Stimulated activated naive CD8-positive, alpha-beta T cell treated with anti-CD3 and anti-CD28 coated beads, Interleukin-15, Interleukin-2, amounts not matched to agents 100 ng/mL and 50 ng/mL, for 24 hours (primary cell): Measurements from ENCODE around the gene GTF2F2.

ENCODE experiments used
- H3K27ac Mint-ChIP-seq: one replicate; pipeline ENCODE4 v1.8.0; 2021; ENCODE audit warnings: mild to moderate bottlenecking, mixed read lengths
- H3K27me3 Mint-ChIP-seq: one replicate; pipeline ENCODE4 v1.8.0; 2021; ENCODE audit warnings: mixed read lengths
- H3K36me3 Mint-ChIP-seq: one replicate; pipeline ENCODE4 v1.8.0; 2021; ENCODE audit warnings: low read depth, mixed read lengths
- H3K4me1 Mint-ChIP-seq: one replicate; pipeline ENCODE4 v1.8.0; 2021; ENCODE audit warnings: low read depth, mixed read lengths
- H3K4me3 Mint-ChIP-seq: one replicate; pipeline ENCODE4 v1.8.0; 2021; ENCODE audit warnings: mild to moderate bottlenecking, mixed read lengths
- H3K9me3 Mint-ChIP-seq: one replicate; pipeline ENCODE4 v1.8.0; 2021; ENCODE audit warnings: mixed read lengths

GTF2F2 gene

DNA sequence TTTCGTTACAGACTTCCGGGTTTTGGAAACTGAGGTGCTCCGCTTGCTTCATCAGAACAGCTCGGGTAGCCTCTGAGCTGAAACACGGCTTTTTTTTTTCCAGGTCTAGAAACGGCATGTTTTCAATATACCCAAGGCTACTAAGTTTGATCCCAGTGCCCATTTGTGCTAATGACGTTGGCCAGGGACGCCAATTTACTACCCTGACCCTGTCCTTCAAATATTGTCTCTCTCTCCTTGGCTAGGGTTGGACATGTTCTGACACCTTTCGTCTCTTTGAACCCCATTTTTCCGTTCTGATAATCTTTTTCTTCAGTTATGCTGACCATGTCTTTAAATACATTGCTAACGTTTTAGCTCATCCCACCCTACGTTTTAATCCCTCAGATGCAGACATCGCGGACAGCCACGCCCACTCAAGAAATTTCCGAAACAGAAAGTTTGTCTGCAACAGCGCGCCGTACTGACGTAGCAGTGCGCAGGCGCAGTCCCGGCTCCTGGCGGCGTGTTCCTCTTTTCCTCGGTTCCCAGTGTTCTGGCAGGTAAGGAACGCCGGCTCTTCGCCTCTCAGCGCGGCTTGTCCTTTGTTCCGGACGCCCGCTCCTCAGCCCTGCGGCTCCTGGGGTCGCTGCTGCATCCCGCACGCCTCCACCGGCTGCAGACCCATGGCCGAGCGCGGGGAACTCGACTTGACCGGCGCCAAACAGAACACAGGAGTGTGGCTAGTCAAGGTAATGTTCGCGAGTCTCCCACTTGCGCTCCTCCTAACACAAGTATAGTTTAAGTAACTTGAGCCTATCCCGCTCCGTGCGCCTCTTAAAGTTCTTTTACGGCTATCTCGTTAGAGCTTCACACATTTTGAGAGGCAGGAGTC is at the start of gene GTF2F2:
TSS of gene GTF2F2 (plus strand) at position 520 of the 874 bp plus-strand sequence. CDS start at position 666, 146 bp downstream.
- Mint-ChIP-seq H3K4me3 (no peak within 1 kb of the TSS), H3K27ac (no peak within 1 kb of the TSS), H3K36me3 (peaks cover 11% of the 10 kb centered on the region), H3K4me1 (peaks cover 14% of the 10 kb centered on the region), H3K9me3 (no peaks in the 10 kb centered on the region), H3K27me3 (no peaks in the 10 kb centered on the region)

GRCh38 chr13:45073809-45074208 is 46.5 kb upstream of the GTF2F2 start:
- Mint-ChIP-seq H3K4me3 (no peak overlapping the region), H3K4me1 (no peaks in the 10 kb centered on the region), H3K27me3 (peaks cover 11% of the 10 kb centered on the region), H3K9me3 (no peaks in the 10 kb centered on the region), H3K27ac (no peak overlapping the region), H3K36me3 (no peaks in the 10 kb centered on the region)

DNA sequence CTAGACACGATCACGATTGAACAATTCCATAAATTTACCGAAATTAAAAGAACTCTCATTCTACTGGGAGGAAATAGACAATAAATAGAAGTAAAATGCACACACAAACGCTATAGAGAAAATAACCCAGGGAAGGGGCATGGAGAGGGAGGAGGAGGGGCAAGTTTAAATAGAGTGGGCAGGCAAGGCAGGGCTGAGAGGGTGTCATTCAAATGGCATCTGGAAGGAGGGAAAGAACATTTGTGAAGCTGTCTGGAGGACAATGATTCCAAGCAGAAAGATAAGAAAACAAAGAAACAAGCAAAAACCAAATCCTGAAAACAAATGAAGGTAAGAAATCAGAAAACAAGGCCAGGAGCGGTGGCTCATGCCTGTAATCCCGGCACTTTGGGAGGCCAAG is 45.6 kb upstream of the GTF2F2 start:
- Mint-ChIP-seq H3K36me3 (no peaks in the 10 kb centered on the region), H3K4me1 (no peaks in the 10 kb centered on the region), H3K4me3 (no peak overlapping the region), H3K9me3 (no peaks in the 10 kb centered on the region), H3K27me3 (peaks cover 11% of the 10 kb centered on the region), H3K27ac (peak overlapping the region; percentile 9)

DNA sequence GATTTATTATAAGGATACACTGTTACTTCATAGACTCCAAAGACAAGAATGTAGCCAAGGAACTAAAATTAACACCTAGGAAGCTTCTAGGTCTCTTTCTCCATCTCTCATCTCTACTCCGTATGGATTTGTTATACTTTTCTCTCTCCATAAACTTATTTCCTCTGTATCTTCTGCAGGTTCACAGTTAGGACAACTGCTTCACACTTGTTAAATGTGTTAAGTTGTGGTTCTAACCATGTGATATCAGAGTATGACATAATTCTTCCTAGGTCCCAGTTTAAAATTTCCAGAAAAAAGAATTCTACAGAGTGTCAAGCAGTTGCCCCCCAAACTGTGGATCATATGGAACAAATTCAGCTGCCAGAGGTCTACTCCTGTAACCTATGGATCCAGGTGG is 42.3 kb upstream of the GTF2F2 start:
- Mint-ChIP-seq H3K4me3 (no peak overlapping the region), H3K27ac (no peak overlapping the region), H3K27me3 (peaks cover 11% of the 10 kb centered on the region), H3K9me3 (no peaks in the 10 kb centered on the region), H3K4me1 (no peaks in the 10 kb centered on the region), H3K36me3 (no peaks in the 10 kb centered on the region)

DNA sequence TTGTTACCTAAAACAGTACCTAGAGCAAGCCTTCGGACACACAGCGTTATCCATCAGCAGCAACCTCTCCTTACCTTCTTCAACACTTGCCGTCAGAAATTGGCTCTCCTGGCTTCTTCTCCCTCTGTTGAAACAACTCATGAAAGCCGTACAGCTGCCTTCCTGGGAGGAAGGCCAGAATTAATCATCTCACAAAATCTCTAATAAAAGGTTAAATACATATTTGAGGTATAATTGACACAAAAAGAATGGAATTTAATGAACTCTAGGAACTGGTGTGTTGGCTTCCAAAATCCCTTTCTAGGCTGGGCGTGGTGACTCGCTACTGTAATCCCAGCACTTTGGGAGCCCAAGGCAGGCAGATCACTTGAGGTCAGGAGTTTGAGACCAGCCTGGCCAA is 37.3 kb upstream of the GTF2F2 start:
- no peaks in the 10 kb centered on the region for H3K36me3 Mint-ChIP-seq
- H3K9me3 Mint-ChIP-seq = no peaks in the 10 kb centered on the region
- H3K4me3 Mint-ChIP-seq = no peak overlapping the region
- H3K27me3 Mint-ChIP-seq = peaks cover 3% of the 10 kb centered on the region
- H3K27ac Mint-ChIP-seq = no peak overlapping the region
- no peaks in the 10 kb centered on the region for H3K4me1 Mint-ChIP-seq

DNA sequence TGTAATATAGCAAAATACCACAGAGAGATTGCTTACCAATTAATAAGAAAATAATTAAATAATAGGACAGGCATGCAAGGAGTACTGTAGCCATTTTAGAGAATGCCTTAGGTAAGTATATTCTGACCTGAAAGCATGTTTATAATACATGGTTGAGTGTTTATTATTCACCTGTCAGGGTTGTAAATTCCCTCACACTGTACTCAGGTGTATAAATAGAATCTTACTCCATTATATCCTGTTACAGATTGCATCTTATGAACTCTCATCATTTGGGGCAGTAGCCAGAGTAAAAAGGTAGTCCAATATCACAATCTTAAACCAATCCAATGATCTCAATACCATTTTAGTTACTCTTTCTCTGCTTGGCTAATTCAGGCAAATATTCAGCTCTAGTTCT is 35.8 kb upstream of the GTF2F2 start:
- Mint-ChIP-seq H3K36me3 (no peaks in the 10 kb centered on the region), H3K9me3 (no peaks in the 10 kb centered on the region), H3K27me3 (no peaks in the 10 kb centered on the region), H3K4me1 (no peaks in the 10 kb centered on the region), H3K27ac (no peak overlapping the region), H3K4me3 (no peak overlapping the region)

- Mint-ChIP-seq H3K36me3 (no peaks in the 10 kb centered on the region), H3K27me3 (peaks cover 3% of the 10 kb centered on the region), H3K4me1 (no peaks in the 10 kb centered on the region), H3K9me3 (no peaks in the 10 kb centered on the region), H3K4me3 (no peak overlapping the region), H3K27ac (no peak overlapping the region)
Measured at GRCh38 chr13:45086484-45086883, 33.8 kb upstream of the GTF2F2 start.

- peak overlapping the region; percentile 24 for H3K27ac Mint-ChIP-seq
- no peak overlapping the region for H3K4me3 Mint-ChIP-seq
- peaks cover 8% of the 10 kb centered on the region for H3K27me3 Mint-ChIP-seq
- no peaks in the 10 kb centered on the region for H3K36me3 Mint-ChIP-seq
- H3K9me3 Mint-ChIP-seq = no peaks in the 10 kb centered on the region
- H3K4me1 Mint-ChIP-seq = peaks cover 4% of the 10 kb centered on the region
Measured at GRCh38 chr13:45092663-45093062, 27.6 kb upstream of the GTF2F2 start.

DNA sequence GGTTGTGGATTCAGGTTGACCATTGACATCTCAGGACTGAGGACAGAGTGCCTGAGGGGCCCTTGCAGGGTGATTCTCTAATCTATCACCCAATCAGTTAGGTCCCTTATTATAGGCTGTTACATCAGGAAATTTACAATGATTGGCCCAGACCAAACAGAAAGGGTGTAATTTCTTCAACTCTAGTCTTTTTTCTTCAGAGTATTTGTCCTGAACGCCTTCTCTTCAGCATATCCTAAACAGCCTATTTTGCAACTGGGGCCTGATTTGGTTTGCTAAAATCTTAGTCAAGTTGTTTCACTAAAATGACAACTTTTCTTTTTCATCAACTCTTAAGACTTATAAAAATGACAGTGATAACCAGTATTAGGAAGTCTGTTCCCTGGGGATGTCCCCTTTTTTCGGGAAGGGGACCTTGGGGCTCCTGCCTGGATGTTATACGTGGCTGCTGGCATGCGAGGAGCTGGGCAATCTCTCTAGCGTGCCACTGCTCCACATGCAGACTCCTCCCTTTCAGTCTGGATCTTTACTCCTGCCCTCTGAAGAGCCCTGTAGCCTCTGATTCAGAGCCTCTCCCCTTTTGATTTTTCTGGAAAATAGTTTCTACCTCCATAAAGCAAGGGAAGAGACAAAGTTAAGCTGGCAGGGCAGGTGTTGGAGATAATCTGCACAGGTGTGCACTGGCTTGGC is 19.6 kb upstream of the GTF2F2 start:
- Mint-ChIP-seq H3K36me3 (no peaks in the 10 kb centered on the region), H3K4me3 (no peak overlapping the region), H3K27ac (no peak overlapping the region), H3K27me3 (no peaks in the 10 kb centered on the region), H3K4me1 (no peaks in the 10 kb centered on the region), H3K9me3 (no peaks in the 10 kb centered on the region)

DNA sequence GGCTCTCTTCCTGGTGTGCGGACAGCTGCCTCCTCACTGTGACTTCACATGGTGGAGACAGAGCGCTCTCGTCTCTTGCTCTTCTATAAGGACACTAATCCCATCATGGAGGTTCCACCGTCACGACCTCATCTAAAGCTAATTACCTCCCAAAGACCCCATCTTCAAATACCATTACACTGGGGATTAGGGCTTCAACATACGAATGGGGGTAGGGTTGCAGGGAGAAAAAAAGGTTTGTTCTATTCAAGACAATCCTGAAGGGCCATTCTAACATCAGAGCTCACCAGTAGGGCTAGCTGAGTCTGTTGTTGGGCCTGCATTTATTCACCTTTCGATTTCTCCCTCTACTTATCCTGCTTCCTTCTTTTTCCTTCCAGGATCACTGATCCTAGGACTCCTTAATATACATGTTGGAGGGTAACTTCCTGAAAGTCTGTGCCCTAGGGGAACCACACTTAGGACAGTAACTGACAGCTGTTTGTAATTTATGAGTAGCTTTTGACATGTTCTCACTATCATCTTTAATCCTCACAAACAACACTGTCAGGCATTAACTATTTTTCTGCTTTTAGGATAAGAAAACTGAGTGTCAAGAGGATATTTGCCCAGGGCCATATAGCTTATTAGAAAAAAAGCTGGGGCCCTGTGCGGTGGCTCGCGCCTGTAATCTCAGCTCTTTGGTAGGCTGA is 18.8 kb upstream of the GTF2F2 start:
- no peaks in the 10 kb centered on the region for H3K4me1 Mint-ChIP-seq
- no peaks in the 10 kb centered on the region for H3K36me3 Mint-ChIP-seq
- no peaks in the 10 kb centered on the region for H3K9me3 Mint-ChIP-seq
- H3K4me3 Mint-ChIP-seq = no peak overlapping the region
- H3K27me3 Mint-ChIP-seq = peaks cover 3% of the 10 kb centered on the region
- no peak overlapping the region for H3K27ac Mint-ChIP-seq

- Mint-ChIP-seq H3K4me1 (no peaks in the 10 kb centered on the region), H3K27ac (no peak overlapping the region), H3K27me3 (peaks cover 6% of the 10 kb centered on the region), H3K4me3 (no peak overlapping the region), H3K36me3 (no peaks in the 10 kb centered on the region), H3K9me3 (no peaks in the 10 kb centered on the region)
Measured at GRCh38 chr13:45102136-45102507, 18.2 kb upstream of the GTF2F2 start.

GRCh38 chr13:45103449-45103848 is 16.9 kb upstream of the GTF2F2 start:
- H3K27me3 Mint-ChIP-seq = peaks cover 9% of the 10 kb centered on the region

GRCh38 chr13:45104261-45104660 is 16.0 kb upstream of the GTF2F2 start:
- H3K9me3 Mint-ChIP-seq = no peaks in the 10 kb centered on the region
- no peak overlapping the region for H3K4me3 Mint-ChIP-seq
- H3K27ac Mint-ChIP-seq = no peak overlapping the region
- peaks cover 11% of the 10 kb centered on the region for H3K4me1 Mint-ChIP-seq
- no peaks in the 10 kb centered on the region for H3K36me3 Mint-ChIP-seq
- peaks cover 9% of the 10 kb centered on the region for H3K27me3 Mint-ChIP-seq

More at GRCh38 chr13:45103449-45103848, 16.9 kb upstream of the GTF2F2 start:
- Mint-ChIP-seq H3K27ac (no peak overlapping the region), H3K9me3 (no peaks in the 10 kb centered on the region), H3K36me3 (no peaks in the 10 kb centered on the region), H3K4me1 (peaks cover 2% of the 10 kb centered on the region), H3K4me3 (no peak overlapping the region)

DNA sequence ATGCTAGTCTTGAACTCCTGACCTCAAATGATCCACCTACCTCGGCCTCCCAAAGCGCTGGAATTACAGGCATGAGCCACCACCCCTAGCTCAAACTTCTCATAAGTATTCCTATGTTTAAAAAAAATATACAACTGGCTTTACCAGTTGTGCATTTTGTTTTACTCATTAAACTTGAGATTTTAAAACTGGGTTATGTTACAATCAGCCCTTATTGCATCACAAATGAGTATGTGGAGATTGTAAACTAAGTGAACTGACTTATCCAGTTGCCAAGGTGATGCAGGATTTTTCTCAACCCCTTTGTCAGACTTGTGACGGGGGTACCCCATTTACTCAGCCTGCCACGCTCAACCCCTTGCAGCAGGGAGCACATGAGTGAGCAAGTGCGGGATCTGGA is 14.4 kb upstream of the GTF2F2 start:
- peaks cover 9% of the 10 kb centered on the region for H3K27me3 Mint-ChIP-seq
- no peaks in the 10 kb centered on the region for H3K9me3 Mint-ChIP-seq
- H3K4me1 Mint-ChIP-seq = peaks cover 13% of the 10 kb centered on the region
- H3K27ac Mint-ChIP-seq = no peak overlapping the region
- no peak overlapping the region for H3K4me3 Mint-ChIP-seq
- H3K36me3 Mint-ChIP-seq = no peaks in the 10 kb centered on the region

DNA sequence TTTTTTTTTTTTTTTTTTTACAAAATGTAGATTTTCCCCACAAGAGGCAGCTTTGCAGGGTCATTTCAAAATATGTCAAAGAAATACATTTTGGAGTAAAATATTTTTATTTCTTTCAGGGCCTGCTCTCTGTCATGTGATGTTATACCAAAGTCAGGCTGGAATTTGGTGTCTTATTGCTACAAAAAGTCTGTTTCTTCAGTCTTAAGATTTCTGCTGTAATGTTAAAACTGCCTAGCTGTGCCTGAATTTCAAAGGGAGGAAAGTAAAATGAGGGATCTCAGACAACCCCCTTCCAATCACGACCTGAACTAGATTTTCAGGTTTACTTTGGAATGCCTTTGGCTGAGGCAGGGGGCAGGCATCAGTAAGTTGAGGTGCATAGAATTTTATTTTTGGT is 12.8 kb upstream of the GTF2F2 start:
- peaks cover 13% of the 10 kb centered on the region for H3K4me1 Mint-ChIP-seq
- no peaks in the 10 kb centered on the region for H3K36me3 Mint-ChIP-seq
- no peaks in the 10 kb centered on the region for H3K9me3 Mint-ChIP-seq
- H3K27me3 Mint-ChIP-seq = peaks cover 9% of the 10 kb centered on the region
- no peak overlapping the region for H3K4me3 Mint-ChIP-seq
- H3K27ac Mint-ChIP-seq = no peak overlapping the region
